ENCODE measurements around the gene CROCC. TPM values are rescaled to one million over a fixed set of nuclear protein-coding genes. Genes with fewer than 3 reads are reported as not detected.

CROCC gene
- total and polyA plus RNA-seq, 9 of the 15 experiments (the other 6 are each of a cell fraction or from before 2014, with no cell fraction given) = 0.17 to 15.4 (median 7.6) TPM

- H3K9me3 ChIP-seq (replicated peaks; ENCODE audit: control insufficient read depth, insufficient read depth, low read depth, low read length) = 0 out of 2 replicates have a peak, but pooled peaks cover under 1% of the 10 kb centered on the region
- H3K79me2 ChIP-seq (ENCODE audit: control insufficient read depth, insufficient read depth, low read length) = no peaks in the 10 kb centered on the region
- ChIA-PET POLR2A (no interaction called here), CTCF (ENCODE audit: low intra/inter-chr PET ratio) (no interaction called here)
- ATAC-seq (no peak), FAIRE-seq (no peak), DNase-seq (ENCODE audit: extremely low read depth in 1 of 4, low spot score in 3 of 4) (no peak)
- H3K4me1 ChIP-seq (replicated peaks in 1 of 2; ENCODE audit: control insufficient read depth in 2 of 2, insufficient read depth in 2 of 2, low read length in 2 of 2) = peaks cover 10 to 20% of the 10 kb centered on the region in 2 experiments; a peak in 4 of 5 replicates
- no peaks in the 10 kb centered on the region for H3K9me1 ChIP-seq (ENCODE audit: control insufficient read depth, insufficient read depth, low read length)
- no peak overlapping the region for H2AFZ ChIP-seq (ENCODE audit: low read depth, low read length)
- BruUV-seq (replicated peaks) = no TSS peak
- H3K27me3 ChIP-seq (ENCODE audit: control insufficient read depth in 2 of 2, insufficient read depth in 2 of 2, low read length in 2 of 2) = no peaks in the 10 kb centered on the region
- TF ChIP-seq THRA (IDR thresholded peaks at IDR 0.05) (no peak), NR3C1 (CRISPR knock-in tag; IDR thresholded peaks at IDR 0.05) (no peak), GTF3C2 (IDR thresholded peaks at IDR 0.05; ENCODE audit: borderline replicate concordance, extremely low read depth, insufficient read length) (no peak), ZBTB2 (IDR thresholded peaks at IDR 0.05) (no peak), E2F6 (IDR thresholded peaks at IDR 0.05; ENCODE audit: borderline replicate concordance in 1 of 2, extremely low read depth in 1 of 2, insufficient read depth in 1 of 2, insufficient read length in 1 of 2, low read depth in 1 of 2, low read length in 1 of 2, poor library complexity in 1 of 2, severe bottlenecking in 1 of 2) (no peak), MEIS2 (IDR thresholded peaks at IDR 0.05; ENCODE audit: partially characterized antibody) (peak; percentile 5), THRB (CRISPR knock-in tag; conservative IDR thresholded peaks at IDR 0.05) (no peak)
- 0 out of 4 replicates have a peak overlapping the region, but pooled peaks of 1 of the 2 experiments have one; percentile 3 for H3K9ac ChIP-seq (ENCODE audit: insufficient read depth in 1 of 2, low read depth in 2 of 2, low read length in 2 of 2)
- in situ Hi-C loops (cut with MboI) = loop anchor here (25.0 kb wide), 1 partner anchor 288 kb away; the partner anchor contains the start of gene NBPF1
- H3K4me3 ChIP-seq = no peak overlapping the region
- intact Hi-C loops (cut with micrococcal nuclease) = no loop called here
- no peaks in the 10 kb centered on the region for H4K20me1 ChIP-seq (replicated peaks; ENCODE audit: control insufficient read depth, insufficient read depth, low read length)
- H3K4me2 ChIP-seq (ENCODE audit: insufficient read depth, low read length) = no peak overlapping the region
- no peaks in the 10 kb centered on the region for H3K36me3 ChIP-seq (ENCODE audit: control insufficient read depth, insufficient read depth, low read length)
- WGBS (ENCODE audit: insufficient coverage, low coverage, missing lambda C conversion rate) = 59% methylated on average over 2 of the region's 2 CpGs
- no peak overlapping the region for H3K27ac ChIP-seq (ENCODE audit: extremely low read depth, low read depth, low read length)
These were observed 21.0 kb upstream of the CROCC start for GRCh38 chr1:16900751-16901150.
